Fibroblast of mammary gland (primary cell): Measurements from ENCODE around the gene CCR6.

Experiments used
- DNase-seq: peaks from one replicate; pipeline ENCODE4 v3.0.0-alpha.2; 2010; ENCODE audit warnings: low read depth
- H3K4me3 ChIP-seq: 2 replicates; pipeline ENCODE4 v1.5.1; 2011; ENCODE audit warnings: low read depth, mild to moderate bottlenecking, low read length, moderate library complexity; ENCODE audit not compliant: control insufficient read depth
- TF ChIP-seq, protein P1 (sequence below): conservative IDR thresholded peaks from 2 replicates; pipeline ENCODE4 v1.5.1; 2011; ENCODE audit warnings: low read depth, low read length, inconsistent platforms; ENCODE audit not compliant: control insufficient read depth, insufficient read depth

The CCR6 gene

DNA sequence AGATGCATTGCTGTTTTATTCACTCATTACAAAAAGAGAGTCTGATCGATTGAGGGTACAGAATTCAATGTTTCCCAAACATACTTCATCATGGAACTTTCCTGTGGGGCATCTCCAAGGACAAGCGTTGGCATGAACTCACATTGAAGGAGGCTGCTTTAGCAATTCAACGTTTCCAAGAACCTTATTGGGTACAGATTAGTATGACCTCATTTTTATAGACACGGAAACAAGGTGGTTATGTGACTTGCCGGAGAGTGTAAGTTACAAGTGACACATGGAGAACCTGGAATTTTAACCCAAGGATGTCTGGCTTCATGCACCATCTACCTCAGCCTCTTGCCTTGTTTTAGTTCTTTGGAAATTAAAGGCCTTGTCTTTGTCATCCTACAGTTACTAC lies 26.1 kb downstream of the CCR6 start:
- no peak overlapping the region for H3K4me3 ChIP-seq
- TF ChIP-seq, protein P1, sequence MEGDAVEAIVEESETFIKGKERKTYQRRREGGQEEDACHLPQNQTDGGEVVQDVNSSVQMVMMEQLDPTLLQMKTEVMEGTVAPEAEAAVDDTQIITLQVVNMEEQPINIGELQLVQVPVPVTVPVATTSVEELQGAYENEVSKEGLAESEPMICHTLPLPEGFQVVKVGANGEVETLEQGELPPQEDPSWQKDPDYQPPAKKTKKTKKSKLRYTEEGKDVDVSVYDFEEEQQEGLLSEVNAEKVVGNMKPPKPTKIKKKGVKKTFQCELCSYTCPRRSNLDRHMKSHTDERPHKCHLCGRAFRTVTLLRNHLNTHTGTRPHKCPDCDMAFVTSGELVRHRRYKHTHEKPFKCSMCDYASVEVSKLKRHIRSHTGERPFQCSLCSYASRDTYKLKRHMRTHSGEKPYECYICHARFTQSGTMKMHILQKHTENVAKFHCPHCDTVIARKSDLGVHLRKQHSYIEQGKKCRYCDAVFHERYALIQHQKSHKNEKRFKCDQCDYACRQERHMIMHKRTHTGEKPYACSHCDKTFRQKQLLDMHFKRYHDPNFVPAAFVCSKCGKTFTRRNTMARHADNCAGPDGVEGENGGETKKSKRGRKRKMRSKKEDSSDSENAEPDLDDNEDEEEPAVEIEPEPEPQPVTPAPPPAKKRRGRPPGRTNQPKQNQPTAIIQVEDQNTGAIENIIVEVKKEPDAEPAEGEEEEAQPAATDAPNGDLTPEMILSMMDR = no peak
- no peak for DNase-seq

DNA sequence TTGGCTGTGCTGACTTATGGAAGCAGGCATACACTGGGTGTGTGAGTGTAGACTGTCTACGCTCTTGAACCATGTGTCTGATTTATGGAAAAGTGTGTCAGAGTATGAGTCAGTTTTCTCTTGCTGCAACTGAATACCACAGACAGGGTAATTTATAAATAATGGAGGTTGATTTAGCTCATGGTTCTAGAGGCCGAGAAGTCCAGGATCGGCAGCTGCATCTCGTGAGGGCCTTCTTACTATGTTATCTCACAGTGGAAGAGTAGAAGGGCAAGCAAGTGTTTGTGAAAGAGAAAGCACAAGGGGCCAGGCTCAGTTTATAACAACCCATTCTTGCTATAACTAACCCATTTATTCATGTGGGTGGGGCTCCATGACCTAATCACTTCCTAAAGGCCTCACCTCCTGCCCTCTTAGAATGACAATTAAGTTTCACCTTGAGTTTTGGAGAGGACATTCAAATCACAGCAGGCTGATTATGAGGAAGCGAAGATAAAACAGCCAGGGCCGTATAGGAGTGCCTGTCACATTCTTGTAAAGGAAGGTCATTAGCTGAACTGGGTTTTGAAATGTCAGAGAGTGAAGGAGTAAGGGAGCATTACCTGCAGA lies 28.1 kb downstream of the CCR6 start:
- TF ChIP-seq, protein P1 = no peak
- no peak for DNase-seq
- no peak overlapping the region for H3K4me3 ChIP-seq

DNA sequence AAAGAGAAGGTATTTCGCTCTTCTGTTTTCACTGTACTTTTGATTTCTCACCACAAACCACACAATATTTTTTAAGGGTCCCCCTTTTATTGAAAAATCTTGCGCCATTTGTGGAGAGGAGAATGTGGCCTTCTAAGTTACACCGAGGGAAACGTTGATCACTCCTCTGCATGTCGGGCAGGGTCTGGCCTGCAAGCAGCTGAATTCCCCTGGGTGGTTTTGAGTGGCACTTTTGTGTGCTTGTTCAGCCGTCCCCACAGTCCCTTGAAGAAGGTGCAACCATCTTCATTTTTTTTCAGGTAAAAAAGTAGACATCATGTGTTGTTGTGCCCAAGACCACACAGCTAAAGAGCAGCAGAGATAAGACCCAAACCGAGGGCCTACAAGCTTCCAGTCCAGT lies 28.8 kb downstream of the CCR6 start:
- DNase-seq = no peak
- TF ChIP-seq, protein P1 = no peak
- H3K4me3 ChIP-seq = no peak overlapping the region

DNA sequence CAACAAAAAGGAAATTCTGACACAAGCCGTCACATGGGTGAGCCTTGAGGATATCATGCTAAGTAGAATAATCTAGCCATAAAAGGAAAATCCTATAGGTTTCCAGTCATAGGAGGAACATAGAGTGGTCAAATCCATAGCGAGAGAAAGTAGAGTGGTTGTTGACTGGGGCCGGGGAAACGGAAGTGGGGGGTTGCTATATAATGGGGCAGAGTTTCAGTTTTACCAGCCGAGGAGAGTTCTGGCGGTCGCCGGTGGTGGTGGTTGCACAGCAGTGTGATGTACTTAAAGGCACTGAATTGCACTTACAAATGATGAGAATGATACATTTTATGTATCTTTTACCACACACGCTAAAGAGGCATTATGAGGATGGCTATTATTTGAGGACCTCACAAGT lies 30.0 kb downstream of the CCR6 start:
- no peak overlapping the region for H3K4me3 ChIP-seq
- no peak for DNase-seq
- TF ChIP-seq, protein P1 = no peak

DNA sequence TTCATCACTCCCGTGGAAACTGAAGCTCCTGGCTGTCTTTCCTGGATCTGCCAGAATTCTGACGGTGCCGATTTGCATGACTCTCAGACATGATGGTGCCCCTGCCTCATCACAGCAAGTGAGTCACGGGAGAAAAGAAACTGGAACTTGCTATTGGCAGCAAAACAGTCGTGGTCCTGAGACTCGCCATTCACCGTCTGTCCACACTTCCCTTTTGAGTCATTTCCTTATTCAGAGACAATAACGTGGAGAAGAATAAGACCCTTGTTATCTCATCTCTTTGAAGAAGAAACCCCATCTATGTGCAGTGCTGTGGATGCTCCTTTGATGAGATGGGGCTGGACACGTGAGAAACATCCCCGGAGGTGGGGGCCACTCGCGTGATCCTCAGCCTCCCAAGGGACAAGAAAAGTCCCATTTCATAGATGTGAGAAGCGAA lies 30.6 kb downstream of the CCR6 start:
- H3K4me3 ChIP-seq = no peak overlapping the region
- DNase-seq = peak; percentile 25
- TF ChIP-seq, protein P1 = no peak

DNA sequence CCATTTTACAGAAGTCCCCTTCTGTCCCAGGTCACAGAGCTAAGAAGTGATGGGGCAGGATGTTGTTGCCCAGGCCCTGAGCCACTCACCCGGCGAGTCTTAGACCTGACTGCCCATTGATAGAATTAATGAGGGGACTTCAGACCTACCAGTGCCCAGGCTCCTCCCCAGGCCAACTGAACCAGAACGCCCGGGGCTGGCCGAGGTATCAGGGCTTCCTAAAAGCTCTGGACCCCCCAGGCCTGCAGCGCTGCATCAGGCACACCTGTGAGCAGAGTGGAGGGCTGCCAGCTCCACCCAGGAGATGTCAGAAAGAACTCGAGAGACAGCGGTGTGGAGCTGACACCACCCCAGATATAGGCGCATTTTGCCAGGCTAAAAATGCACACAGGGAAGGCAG lies 31.4 kb downstream of the CCR6 start:
- TF ChIP-seq, protein P1 = no peak
- no peak overlapping the region for H3K4me3 ChIP-seq
- no peak for DNase-seq

DNA sequence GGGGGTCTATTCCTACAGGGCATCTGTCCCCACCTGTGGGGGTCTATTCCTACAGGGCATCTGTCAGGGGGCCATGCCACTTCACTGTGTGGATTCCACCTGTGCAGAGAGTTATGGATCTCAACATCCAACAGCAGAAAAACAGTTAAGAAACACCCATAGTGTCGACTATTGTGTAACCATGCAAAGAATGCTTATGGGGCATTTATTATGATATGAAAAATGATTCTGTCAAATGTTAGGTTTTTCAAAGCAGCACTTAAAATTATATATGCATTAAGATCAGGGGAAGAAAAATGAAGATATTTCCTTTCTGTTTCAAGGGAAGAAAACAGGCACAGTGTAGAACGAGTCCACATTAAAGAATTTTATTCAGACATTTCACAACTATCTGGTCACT lies 32.0 kb downstream of the CCR6 start:
- TF ChIP-seq, protein P1 = no peak
- DNase-seq = no peak

More for the DNA sequence above, 32.0 kb downstream of the CCR6 start:
- no peak overlapping the region for H3K4me3 ChIP-seq
